ENCODE data around the gene TRIO.

- no peak for TF ChIP-seq CTCF (IDR thresholded peaks at IDR 0.05 in 2 of 3, conservative IDR thresholded peaks at IDR 0.05 in 1 of 3; ENCODE audit: borderline replicate concordance in 1 of 3, insufficient read depth in 1 of 3, low read depth in 2 of 3, low read length in 2 of 3)
- no peak for TF ChIP-seq POLR2A (IDR thresholded peaks at IDR 0.05; ENCODE audit: borderline replicate concordance, extremely low read depth, insufficient read depth, insufficient read length)
- TF ChIP-seq ZBTB33 (IDR thresholded peaks at IDR 0.05; ENCODE audit: extremely low read depth, insufficient replicate concordance, low read length): no peak
- TF ChIP-seq EZH2 (IDR thresholded peaks at IDR 0.05): no peak
- no peak for TF ChIP-seq POLR2AphosphoS5 (IDR thresholded peaks at IDR 0.05; ENCODE audit: low read depth, low read length)
- no peak for TF ChIP-seq REST (IDR thresholded peaks at IDR 0.05; ENCODE audit: low read depth)
- TF ChIP-seq CEBPB (IDR thresholded peaks at IDR 0.05; ENCODE audit: low read depth): no peak
- no peak for TF ChIP-seq ATF3 (IDR thresholded peaks at IDR 0.05)
- no peak for TF ChIP-seq MAX (IDR thresholded peaks at IDR 0.05)
These were observed 252.9 kb downstream of the TRIO start for GRCh38 chr5:14396066-14396465.

Data from HCT116 (cell line).